ENCODE data around the gene LETM1. TPM values are rescaled to one million over a fixed set of nuclear protein-coding genes. Genes with fewer than 3 reads are reported as not detected.

The LETM1 gene
- total and polyA plus RNA-seq, 2 of the 13 experiments (the other 11 are each of a cell fraction or from before 2014, with no cell fraction given), result 9.7 to 41.6 TPM

DNA sequence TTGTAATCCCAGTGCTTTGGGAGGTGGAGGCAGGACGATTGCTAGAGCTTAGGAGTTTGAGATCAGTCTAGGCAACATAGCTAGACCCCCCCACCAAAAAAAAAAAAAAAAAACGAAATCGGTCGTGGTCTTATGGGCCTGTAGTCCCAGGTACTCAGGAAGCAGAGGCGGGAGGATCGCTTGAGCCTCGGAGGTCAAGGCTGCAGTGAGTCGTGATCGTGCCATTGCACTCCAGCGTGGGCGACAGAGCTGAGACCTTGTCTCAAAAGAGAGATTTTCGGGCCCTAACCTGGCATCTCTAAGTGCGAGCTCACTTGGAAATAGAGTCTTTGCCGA lies 7.0 kb upstream of the LETM1 start (continued):
- TF ChIP-seq, protein P1, sequence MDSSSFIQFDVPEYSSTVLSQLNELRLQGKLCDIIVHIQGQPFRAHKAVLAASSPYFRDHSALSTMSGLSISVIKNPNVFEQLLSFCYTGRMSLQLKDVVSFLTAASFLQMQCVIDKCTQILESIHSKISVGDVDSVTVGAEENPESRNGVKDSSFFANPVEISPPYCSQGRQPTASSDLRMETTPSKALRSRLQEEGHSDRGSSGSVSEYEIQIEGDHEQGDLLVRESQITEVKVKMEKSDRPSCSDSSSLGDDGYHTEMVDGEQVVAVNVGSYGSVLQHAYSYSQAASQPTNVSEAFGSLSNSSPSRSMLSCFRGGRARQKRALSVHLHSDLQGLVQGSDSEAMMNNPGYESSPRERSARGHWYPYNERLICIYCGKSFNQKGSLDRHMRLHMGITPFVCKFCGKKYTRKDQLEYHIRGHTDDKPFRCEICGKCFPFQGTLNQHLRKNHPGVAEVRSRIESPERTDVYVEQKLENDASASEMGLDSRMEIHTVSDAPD (CRISPR knock-in tag; IDR thresholded peaks at IDR 0.05), result no peak
- no peak for TF ChIP-seq HOXA7 (CRISPR knock-in tag; IDR thresholded peaks at IDR 0.05)
- TF ChIP-seq, protein P2, sequence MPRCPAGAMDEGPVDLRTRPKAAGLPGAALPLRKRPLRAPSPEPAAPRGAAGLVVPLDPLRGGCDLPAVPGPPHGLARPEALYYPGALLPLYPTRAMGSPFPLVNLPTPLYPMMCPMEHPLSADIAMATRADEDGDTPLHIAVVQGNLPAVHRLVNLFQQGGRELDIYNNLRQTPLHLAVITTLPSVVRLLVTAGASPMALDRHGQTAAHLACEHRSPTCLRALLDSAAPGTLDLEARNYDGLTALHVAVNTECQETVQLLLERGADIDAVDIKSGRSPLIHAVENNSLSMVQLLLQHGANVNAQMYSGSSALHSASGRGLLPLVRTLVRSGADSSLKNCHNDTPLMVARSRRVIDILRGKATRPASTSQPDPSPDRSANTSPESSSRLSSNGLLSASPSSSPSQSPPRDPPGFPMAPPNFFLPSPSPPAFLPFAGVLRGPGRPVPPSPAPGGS (CRISPR knock-in tag; IDR thresholded peaks at IDR 0.05), result no peak
- no peak for TF ChIP-seq RBM22 (optimal IDR thresholded peaks at IDR 0.05; ENCODE audit: low read length)
- TF ChIP-seq UBTF (CRISPR knock-in tag; IDR thresholded peaks at IDR 0.05), result no peak; the same call in 1 of the 2 replicates
- TF ChIP-seq FIP1L1 (IDR thresholded peaks at IDR 0.05; ENCODE audit: borderline replicate concordance, insufficient read depth, low read depth, low read length), result no peak
- no peak for TF ChIP-seq ZSCAN12 (CRISPR knock-in tag; IDR thresholded peaks at IDR 0.05)
- no peak for TF ChIP-seq ZNF121 (CRISPR knock-in tag; IDR thresholded peaks at IDR 0.05)
- TF ChIP-seq CBX2 (IDR thresholded peaks at IDR 0.05; ENCODE audit: low read depth, low read length), result no peak
- TF ChIP-seq CBX2 (CRISPR knock-in tag; IDR thresholded peaks at IDR 0.05; ENCODE audit: low read depth), result no peak
- TF ChIP-seq, protein P3, sequence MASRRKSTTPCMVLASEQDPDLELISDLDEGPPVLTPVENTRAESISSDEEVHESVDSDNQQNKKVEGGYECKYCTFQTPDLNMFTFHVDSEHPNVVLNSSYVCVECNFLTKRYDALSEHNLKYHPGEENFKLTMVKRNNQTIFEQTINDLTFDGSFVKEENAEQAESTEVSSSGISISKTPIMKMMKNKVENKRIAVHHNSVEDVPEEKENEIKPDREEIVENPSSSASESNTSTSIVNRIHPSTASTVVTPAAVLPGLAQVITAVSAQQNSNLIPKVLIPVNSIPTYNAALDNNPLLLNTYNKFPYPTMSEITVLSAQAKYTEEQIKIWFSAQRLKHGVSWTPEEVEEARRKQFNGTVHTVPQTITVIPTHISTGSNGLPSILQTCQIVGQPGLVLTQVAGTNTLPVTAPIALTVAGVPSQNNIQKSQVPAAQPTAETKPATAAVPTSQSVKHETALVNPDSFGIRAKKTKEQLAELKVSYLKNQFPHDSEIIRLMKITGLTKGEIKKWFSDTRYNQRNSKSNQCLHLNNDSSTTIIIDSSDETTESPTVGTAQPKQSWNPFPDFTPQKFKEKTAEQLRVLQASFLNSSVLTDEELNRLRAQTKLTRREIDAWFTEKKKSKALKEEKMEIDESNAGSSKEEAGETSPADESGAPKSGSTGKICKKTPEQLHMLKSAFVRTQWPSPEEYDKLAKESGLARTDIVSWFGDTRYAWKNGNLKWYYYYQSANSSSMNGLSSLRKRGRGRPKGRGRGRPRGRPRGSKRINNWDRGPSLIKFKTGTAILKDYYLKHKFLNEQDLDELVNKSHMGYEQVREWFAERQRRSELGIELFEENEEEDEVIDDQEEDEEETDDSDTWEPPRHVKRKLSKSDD (CRISPR knock-in tag; IDR thresholded peaks at IDR 0.05; ENCODE audit: low read depth), result no peak
- no peak for TF ChIP-seq RFXANK (CRISPR knock-in tag; IDR thresholded peaks at IDR 0.05)
- no peak for TF ChIP-seq ARNT2 (CRISPR knock-in tag; IDR thresholded peaks at IDR 0.05; ENCODE audit: low read depth)
- no peak for TF ChIP-seq MXD4 (CRISPR knock-in tag; IDR thresholded peaks at IDR 0.05)
- TF ChIP-seq, protein P4, sequence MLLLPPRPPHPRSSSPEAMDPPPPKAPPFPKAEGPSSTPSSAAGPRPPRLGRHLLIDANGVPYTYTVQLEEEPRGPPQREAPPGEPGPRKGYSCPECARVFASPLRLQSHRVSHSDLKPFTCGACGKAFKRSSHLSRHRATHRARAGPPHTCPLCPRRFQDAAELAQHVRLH (CRISPR knock-in tag; IDR thresholded peaks at IDR 0.05; ENCODE audit: borderline replicate concordance, low read depth), result no peak
- TF ChIP-seq ZBTB1 (CRISPR knock-in tag; IDR thresholded peaks at IDR 0.05; ENCODE audit: borderline replicate concordance), result no peak
- TF ChIP-seq KMT2A (CRISPR knock-in tag; IDR thresholded peaks at IDR 0.05), result no peak; the same call in 1 of the 2 replicates
- TF ChIP-seq ZNF781 (CRISPR knock-in tag; IDR thresholded peaks at IDR 0.05; ENCODE audit: borderline replicate concordance, not compliant biosample characterization), result peak; percentile 48
- no peak for TF ChIP-seq ZNF207 (IDR thresholded peaks at IDR 0.05; ENCODE audit: borderline replicate concordance)
- no peak for TF ChIP-seq BORCS8-MEF2B (CRISPR knock-in tag; IDR thresholded peaks at IDR 0.05)
- TF ChIP-seq HDAC1 (CRISPR knock-in tag; IDR thresholded peaks at IDR 0.05), result 0 out of 2 replicates have a peak, but pooled peaks have one; percentile 25
- TF ChIP-seq SNAPC2 (CRISPR knock-in tag; IDR thresholded peaks at IDR 0.05), result no peak
